Testis (tissue), 2 donors: Measurements from ENCODE around the gene CTAG1B.
"Not testable (repeated sequence)": the region's sequence is repeated elsewhere in the genome, so short reads cannot be mapped to it uniquely, and the experiment has no call there.

ENCODE experiments used
- CTCF ChIP-seq, 3 experiments: fragments of 450-650 bp in 2 of 3; fragments of 200-600 bp in 1 of 3; sonication (generic) in 1 of 3; IDR thresholded peaks; one replicate each; pipeline ENCODE4 v1.5.1; 2016 to 2019; ENCODE audit warnings: antibody characterized with exemption in 3 of 3, mild to moderate bottlenecking in 2 of 3, moderate library complexity in 1 of 3
- POLR2A ChIP-seq: fragments of 450-650 bp; IDR thresholded peaks from one replicate; pipeline ENCODE4 v1.6.1; 2017; ENCODE audit warnings: antibody characterized with exemption, mild to moderate bottlenecking, moderate library complexity

- not testable (repeated sequence) for TF ChIP-seq CTCF (IDR thresholded peaks at IDR 0.05); POLR2A
Measured at GRCh38 chrX:154573061-154573460, 46.0 kb downstream of the CTAG1B start.
